Kidney epithelial cell (primary cell): ENCODE measurements around the gene PLCB1. TPM values are rescaled to one million over a fixed set of nuclear protein-coding genes. Genes with fewer than 3 reads are reported as not detected.

Experiments used
- DNase-seq: peaks from one replicate; pipeline ENCODE4 v3.0.0-alpha.2; 2010; ENCODE audit warnings: low read depth
- H3K27me3 ChIP-seq: 2 replicates; pipeline ENCODE4 v1.6.0; 2011; ENCODE audit warnings: low read length; ENCODE audit not compliant: control insufficient read depth, insufficient read depth
- H3K36me3 ChIP-seq: 2 replicates; pipeline ENCODE4 v1.5.1; 2011; ENCODE audit warnings: low read length; ENCODE audit not compliant: control insufficient read depth, insufficient read depth
- H3K4me3 ChIP-seq: 2 replicates; pipeline ENCODE4 v1.5.1; 2011; ENCODE audit warnings: low read depth, mild to moderate bottlenecking, control low read depth, low read length
- total RNA-seq: library from RNA; depleted of rRNA; stranded (reverse); fragments of >200 nt; gene quantifications from 2 replicates; pipeline ENCODE4 v1.2.3, GENCODE V29; 2015
- TF ChIP-seq, protein P1 (sequence below): IDR thresholded peaks from 2 replicates; pipeline ENCODE4 v1.5.1; 2011; ENCODE audit warnings: mild to moderate bottlenecking, moderate library complexity, low read length, control low read depth, inconsistent platforms; ENCODE audit not compliant: insufficient read depth, poor library complexity, severe bottlenecking

PLCB1 gene
- total RNA-seq, 1 donor from 2014 or later: 5.1 TPM

DNA sequence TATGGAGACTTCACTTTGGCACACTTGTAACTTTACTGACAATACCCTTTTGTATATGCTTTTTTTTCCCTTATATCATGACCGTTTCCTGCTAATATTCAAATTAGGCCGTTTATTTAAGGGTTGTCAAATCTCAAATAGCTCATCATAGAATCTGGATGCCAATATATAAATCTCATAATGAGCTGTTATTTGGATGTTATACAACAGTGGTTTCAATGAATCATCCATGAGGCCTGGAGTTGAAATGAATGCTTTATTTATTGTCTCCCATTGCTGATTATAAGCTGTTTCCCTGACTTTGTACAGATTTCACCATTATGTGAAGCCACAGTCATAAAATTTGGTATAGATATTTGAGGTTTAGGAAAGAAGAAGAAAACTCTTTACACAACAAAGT, 256.1 kb downstream of the PLCB1 start:
- TF ChIP-seq, protein P1, sequence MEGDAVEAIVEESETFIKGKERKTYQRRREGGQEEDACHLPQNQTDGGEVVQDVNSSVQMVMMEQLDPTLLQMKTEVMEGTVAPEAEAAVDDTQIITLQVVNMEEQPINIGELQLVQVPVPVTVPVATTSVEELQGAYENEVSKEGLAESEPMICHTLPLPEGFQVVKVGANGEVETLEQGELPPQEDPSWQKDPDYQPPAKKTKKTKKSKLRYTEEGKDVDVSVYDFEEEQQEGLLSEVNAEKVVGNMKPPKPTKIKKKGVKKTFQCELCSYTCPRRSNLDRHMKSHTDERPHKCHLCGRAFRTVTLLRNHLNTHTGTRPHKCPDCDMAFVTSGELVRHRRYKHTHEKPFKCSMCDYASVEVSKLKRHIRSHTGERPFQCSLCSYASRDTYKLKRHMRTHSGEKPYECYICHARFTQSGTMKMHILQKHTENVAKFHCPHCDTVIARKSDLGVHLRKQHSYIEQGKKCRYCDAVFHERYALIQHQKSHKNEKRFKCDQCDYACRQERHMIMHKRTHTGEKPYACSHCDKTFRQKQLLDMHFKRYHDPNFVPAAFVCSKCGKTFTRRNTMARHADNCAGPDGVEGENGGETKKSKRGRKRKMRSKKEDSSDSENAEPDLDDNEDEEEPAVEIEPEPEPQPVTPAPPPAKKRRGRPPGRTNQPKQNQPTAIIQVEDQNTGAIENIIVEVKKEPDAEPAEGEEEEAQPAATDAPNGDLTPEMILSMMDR: no peak
- DNase-seq: no peak
- no peaks in the 10 kb centered on the region for H3K36me3 ChIP-seq
- no peaks in the 10 kb centered on the region for H3K27me3 ChIP-seq
- H3K4me3 ChIP-seq: no peak overlapping the region

DNA sequence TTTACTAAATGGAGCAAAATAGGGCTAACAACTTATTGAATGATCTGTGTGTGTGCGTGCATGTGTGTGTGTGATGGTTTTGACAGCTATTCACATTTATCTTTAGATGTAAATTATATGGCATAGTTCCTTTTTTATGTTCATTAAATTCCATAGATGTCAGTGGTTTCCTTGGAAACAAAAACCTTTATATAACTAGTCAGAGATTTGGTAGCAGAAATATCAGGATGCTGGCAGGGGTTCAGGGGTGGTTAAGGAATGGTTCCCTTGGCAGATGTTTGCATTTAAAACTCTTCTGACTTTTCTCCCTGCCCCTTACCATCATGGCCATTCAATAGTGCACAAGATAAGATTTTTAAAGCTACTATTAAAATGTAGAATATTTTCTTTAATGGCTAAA, 256.6 kb downstream of the PLCB1 start:
- DNase-seq: no peak
- Histone ChIP-seq H3K4me3 (no peak overlapping the region), H3K27me3 (no peaks in the 10 kb centered on the region), H3K36me3 (no peaks in the 10 kb centered on the region)
- TF ChIP-seq, protein P1: no peak

DNA sequence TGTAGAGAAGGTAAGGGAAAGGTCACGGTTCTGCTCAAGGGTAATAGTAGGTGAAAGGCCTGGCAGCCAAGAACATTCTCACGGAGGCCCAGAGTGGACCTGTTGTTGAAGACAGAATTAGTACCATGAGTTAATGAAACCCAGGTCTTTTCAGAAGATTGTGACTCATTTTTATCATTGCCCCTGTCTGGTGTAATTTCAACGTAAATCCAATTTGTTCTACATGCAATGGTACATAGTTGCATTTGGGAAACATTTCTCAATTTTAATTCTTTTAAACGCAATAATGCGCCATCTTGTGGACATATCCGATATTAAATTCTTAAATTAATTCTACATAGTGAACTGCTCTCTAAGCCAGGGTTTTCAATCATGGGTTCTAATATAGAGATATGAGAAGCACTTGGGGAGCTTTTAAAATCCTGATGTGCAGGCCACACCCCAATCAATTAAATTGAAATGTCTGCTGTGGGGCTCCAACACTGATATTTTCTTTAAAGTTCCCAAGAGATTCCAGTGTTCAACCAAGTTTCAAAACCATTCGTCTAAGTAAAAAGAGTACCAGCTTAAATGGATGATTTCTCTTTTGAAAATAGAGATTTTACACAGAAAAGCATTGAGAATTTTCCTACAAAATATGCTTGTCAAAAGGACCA, 257.4 kb downstream of the PLCB1 start:
- Histone ChIP-seq H3K27me3 (no peaks in the 10 kb centered on the region), H3K36me3 (no peaks in the 10 kb centered on the region), H3K4me3 (no peak overlapping the region)
- no peak for DNase-seq
- TF ChIP-seq, protein P1: peak; percentile 16

DNA sequence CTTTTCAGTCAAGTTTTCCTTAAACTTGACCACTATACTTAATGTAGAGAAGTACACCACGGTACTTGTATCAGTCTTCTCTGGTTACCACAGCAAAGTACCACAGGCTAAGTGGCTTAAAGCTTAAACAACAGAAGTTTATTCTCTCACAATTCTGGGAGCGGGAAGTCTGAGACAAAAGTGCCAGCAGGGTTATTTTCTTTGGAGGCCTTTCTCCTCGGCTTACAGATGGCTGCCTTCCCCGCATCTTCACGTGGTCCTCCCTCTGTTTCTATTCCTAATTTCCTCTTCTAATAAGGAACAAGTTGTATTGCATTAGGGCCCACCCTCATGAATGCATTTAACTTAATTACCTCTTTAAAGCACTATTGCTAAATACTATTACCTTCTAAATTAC, 258.0 kb downstream of the PLCB1 start:
- TF ChIP-seq, protein P1: no peak
- Histone ChIP-seq H3K27me3 (no peaks in the 10 kb centered on the region), H3K36me3 (no peaks in the 10 kb centered on the region), H3K4me3 (no peak overlapping the region)
- DNase-seq: no peak

DNA sequence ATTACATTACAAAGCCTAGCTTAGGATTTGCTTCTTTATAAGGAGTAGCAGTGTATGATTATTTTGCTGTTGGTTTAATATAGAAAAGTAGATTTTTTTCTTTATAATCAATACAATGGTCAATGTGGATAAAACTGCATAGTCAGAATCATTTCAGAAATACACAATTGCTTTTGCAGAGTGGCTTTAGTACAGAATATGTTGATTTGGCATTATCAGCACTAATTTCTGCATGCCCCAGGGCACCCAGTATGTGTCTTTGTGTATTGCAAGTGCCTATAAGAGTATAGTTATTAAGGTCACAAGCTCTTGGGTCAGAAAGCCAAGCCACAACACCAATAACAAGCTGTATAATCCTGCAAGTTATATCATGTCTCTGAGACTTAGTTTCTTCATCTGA, 258.4 kb downstream of the PLCB1 start:
- Histone ChIP-seq H3K4me3 (no peak overlapping the region), H3K27me3 (no peaks in the 10 kb centered on the region), H3K36me3 (no peaks in the 10 kb centered on the region)
- no peak for DNase-seq
- TF ChIP-seq, protein P1: no peak

DNA sequence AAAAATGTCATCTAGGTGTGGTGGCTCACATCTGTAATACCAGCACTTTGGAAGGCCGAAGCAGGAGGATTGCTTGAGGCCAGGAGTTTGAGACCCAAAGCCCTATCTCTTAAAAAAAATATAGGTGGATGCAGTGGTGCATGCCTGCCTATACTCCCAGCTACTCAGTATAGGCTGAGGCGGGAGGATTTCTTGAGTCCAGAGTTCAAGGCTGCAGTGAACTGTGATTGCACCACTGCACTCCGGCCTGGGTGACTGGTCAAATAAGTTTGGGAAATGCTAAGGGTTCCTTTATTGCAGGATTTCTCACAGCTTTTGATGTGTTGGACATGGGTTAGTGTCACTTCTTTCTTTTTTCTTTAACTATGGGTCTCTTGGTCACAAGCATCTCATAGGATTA, 261.3 kb downstream of the PLCB1 start:
- TF ChIP-seq, protein P1: no peak
- DNase-seq: no peak

More for the DNA sequence above, 261.3 kb downstream of the PLCB1 start:
- Histone ChIP-seq H3K27me3 (no peaks in the 10 kb centered on the region), H3K36me3 (no peaks in the 10 kb centered on the region), H3K4me3 (no peak overlapping the region)
